HG02885 (cell line): ENCODE results near the gene KRT74.

Source experiments
- ATAC-seq: cut with Tn5 transposase; IDR thresholded peaks from one replicate; pipeline ENCODE4 v1.9.1; 2021; ENCODE audit warnings: mild to moderate bottlenecking; ENCODE audit not compliant: unreplicated experiment, poor library complexity

The KRT74 gene

GRCh38 chr12:52578469-52578868 lies 4.8 kb upstream of the KRT74 start:
- ATAC-seq = no peak

- no peak for ATAC-seq
Observed at GRCh38 chr12:52577316-52577715, 3.7 kb upstream of the KRT74 start.

- ATAC-seq = no peak
Observed at GRCh38 chr12:52575948-52576347, 2.3 kb upstream of the KRT74 start.

- no peak for ATAC-seq
Observed at GRCh38 chr12:52575256-52575655, 1.6 kb upstream of the KRT74 start.

- no peak for ATAC-seq
Observed at GRCh38 chr12:52573306-52573705, 337 bp downstream of the KRT74 start.

GRCh38 chr12:52570511-52570910 lies 3.1 kb downstream of the KRT74 start:
- ATAC-seq = no peak

- no peak for ATAC-seq
Observed at GRCh38 chr12:52568111-52568510, 5.5 kb downstream of the KRT74 start.

- ATAC-seq = no peak
Observed at GRCh38 chr12:52566847-52567291, 6.8 kb downstream of the KRT74 start.

GRCh38 chr12:52564582-52564981 lies 9.1 kb downstream of the KRT74 start:
- no peak for ATAC-seq

GRCh38 chr12:52561880-52562449 lies 11.7 kb downstream of the KRT74 start:
- no peak for ATAC-seq

GRCh38 chr12:52559979-52560378 lies 13.7 kb downstream of the KRT74 start:
- ATAC-seq = no peak

- ATAC-seq = no peak
Observed at GRCh38 chr12:52558781-52559445, 14.7 kb downstream of the KRT74 start.

- no peak for ATAC-seq
Observed at GRCh38 chr12:52557476-52557875, 16.2 kb downstream of the KRT74 start.

GRCh38 chr12:52555577-52555976 lies 18.1 kb downstream of the KRT74 start:
- ATAC-seq = no peak

- ATAC-seq = no peak
Observed at GRCh38 chr12:52552681-52553195, 20.9 kb downstream of the KRT74 start, which contains the start of gene KRT71. TSS of gene KRT71 (minus strand) at chr12:52553145. CDS start at chr12:52553077, 68 bp downstream.

GRCh38 chr12:52552055-52552454 lies 21.6 kb downstream of the KRT74 start:
- ATAC-seq = no peak

GRCh38 chr12:52551216-52551865 lies 22.3 kb downstream of the KRT74 start:
- ATAC-seq = no peak

- ATAC-seq = no peak
Observed at GRCh38 chr12:52546126-52546525, 27.5 kb downstream of the KRT74 start.

- ATAC-seq = no peak
Observed at GRCh38 chr12:52543985-52544883, 29.4 kb downstream of the KRT74 start.

GRCh38 chr12:52542785-52543318 lies 30.8 kb downstream of the KRT74 start:
- ATAC-seq = no peak
